Activated CD4-positive, alpha-beta T cell treated with anti-CD3 and anti-CD28 coated beads for 48 hours (primary cell): ENCODE data around the gene CCDC149.

Experiments
- DNase-seq: peaks from one replicate; pipeline ENCODE4 v3.0.0-alpha.2; 2020

Gene CCDC149

DNA sequence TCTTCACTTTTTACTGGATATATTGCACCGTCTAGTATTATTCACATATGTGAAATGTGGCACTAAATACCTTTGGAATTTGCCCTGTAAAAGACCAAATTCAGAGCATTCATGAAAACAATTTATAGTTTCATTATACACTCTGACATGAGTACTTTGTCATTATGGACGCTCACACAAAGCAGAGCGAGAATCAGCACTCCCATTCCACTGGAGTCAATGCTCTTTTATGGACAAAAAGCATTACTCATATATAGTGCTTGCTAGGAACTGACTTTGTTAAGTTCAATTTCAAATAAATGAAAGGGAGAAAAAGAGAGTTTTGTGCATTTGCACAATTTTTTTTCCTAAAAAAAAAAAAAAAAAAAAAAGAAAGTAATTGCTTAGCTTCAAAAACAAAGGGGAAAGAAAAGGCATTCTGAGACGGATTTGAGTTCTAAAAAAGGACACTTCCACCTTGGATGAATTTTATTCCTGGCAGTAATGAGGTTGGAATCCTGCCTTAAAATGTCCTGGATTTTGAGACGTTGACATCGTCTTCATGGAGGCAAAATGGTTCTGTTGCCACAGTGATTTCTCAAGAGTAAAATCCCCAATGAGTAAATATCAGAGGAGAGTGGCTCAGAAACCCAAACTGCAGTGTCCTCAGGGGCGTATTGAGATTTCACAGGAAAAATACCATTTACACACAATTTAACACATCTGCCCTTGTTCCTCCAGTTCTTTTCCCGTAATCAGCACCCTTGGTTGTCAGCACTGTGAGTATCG is 34.8 kb downstream of the CCDC149 start:
- no peak for DNase-seq

DNA sequence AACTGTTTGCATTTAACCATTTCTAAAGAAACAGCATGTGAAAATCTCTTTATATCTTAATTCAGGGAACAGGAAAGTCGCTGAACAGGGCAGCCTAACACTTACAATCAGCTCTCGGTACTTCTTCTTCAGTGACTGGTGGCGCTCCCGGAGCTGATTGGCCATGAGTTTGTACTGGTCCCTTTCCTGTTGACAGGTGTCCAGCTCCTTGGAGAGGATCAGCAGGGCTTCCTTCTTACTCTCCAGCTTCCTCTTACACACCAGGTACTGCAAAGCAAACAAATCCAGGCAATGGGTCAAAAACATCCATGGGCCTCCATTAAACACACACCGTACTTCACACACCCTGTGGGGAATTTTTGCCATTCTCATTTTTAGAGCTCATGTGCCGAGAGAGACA is 36.4 kb downstream of the CCDC149 start:
- no peak for DNase-seq

DNA sequence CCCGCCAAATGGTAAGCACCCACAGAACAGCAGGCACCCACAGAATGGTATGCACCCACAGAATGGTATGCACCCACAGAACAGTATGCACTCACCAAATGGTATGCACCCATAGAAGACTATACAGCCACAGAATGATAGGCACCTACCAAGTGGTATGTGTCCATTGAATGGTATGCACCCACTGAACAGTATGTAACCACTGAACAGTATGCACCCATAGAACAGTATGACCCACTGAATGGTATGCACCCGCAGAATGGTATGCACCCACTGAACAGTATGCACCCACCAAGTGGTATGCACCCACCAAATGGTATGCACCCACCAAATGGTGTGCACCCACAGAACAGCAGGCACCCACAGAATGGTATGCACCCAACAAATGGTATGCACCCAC is 40.1 kb downstream of the CCDC149 start:
- DNase-seq: no peak

DNA sequence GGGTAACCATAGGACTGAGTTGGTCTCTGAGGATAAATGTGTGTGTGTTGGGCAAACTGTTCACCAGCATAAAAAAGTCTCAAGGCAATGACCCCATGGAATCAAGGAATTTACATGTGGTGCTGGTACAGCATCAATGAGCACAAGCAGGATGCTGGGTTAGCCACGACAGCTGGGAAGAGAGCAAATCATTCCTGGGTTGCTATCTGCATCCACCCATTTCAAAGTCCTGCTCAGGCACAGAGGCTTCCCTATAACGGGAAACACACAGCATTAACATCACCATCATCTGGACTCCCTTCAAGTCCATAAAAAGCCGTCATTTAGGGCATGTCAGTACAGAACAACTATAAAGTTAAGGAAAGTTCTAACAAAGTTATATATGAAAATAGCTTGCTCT is 41.6 kb downstream of the CCDC149 start:
- DNase-seq: no peak

DNA sequence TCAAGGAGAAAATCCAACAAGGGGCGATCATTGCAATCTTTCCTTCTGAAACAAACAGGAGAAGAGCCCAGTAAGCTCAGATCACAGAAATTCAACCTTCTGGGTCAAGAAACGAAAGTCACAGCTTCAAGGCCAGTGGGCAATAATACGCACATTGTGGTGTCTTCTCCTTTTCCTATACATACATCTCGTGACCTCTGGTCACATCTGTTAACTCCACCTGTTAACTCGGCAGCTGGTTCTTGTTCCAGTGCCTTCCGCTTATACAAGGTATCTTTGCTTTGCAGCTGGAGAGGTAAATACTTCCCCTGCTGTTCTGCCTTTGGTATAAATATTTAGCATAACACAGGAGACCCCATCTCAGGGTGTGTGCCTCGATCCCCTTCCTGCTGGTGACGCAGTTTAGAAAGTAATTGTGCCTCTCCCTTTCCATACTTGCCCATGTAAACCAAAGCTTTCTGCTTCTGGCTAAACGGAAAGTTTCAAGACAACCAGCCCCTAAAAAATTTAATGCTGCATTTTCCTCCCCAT is 45.0 kb downstream of the CCDC149 start:
- no peak for DNase-seq

DNA sequence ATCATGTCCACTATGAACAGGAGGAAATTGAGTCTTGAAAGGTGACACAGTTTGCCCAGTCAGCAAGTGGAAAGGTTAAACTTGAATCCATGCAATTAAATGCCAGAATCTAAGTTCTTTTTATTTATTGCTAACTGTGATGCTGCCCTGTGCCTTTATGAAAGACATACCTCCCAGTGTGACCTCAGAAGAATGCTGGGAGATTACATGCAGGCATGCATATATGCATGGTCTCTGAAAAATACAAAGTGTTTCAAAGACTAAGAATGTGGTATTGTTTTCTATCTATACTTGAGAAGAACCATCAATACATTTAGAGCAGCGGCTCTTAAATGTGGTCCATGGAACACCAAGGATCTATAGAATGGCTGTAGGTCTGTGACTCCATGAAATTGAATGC is 45.6 kb downstream of the CCDC149 start:
- no peak for DNase-seq

DNA sequence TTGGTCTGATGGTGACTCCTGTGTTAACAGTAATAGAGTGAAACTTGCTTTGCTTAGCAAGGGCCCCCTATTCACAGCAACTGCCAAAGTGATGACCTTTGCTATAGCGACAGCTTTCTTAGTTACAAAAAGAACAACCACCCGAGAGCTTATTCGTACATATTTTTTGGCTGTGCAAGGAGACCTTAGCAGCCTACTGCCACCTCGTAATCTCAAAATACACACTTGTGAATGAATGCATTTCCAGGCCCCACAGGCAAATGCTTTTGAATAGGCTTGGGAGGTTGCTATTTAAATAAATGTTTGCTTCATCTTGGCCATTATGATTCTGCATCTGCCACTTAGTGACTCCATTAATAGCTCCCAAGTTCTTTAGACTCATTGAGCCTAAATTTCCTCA is 47.4 kb downstream of the CCDC149 start:
- no peak for DNase-seq

DNA sequence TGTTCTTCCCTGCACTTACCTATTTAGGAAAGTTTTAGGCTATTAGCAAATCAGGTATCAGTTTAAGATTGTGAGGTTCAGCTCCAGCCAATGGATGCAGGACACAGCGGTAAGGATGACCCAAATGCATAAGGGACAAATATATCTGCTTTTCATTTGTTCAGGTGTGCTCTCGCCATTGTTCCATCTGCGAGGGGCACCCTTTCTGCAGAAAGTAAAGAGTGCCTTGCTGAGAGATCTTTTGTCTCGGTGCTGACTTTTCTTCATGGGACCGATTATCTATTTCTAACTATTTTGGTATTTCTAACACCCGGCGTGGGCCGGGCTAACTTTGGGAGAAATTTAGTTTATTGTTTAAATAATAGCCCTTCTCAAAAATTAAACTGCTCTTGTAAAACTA is 49.0 kb downstream of the CCDC149 start:
- DNase-seq: no peak

DNA sequence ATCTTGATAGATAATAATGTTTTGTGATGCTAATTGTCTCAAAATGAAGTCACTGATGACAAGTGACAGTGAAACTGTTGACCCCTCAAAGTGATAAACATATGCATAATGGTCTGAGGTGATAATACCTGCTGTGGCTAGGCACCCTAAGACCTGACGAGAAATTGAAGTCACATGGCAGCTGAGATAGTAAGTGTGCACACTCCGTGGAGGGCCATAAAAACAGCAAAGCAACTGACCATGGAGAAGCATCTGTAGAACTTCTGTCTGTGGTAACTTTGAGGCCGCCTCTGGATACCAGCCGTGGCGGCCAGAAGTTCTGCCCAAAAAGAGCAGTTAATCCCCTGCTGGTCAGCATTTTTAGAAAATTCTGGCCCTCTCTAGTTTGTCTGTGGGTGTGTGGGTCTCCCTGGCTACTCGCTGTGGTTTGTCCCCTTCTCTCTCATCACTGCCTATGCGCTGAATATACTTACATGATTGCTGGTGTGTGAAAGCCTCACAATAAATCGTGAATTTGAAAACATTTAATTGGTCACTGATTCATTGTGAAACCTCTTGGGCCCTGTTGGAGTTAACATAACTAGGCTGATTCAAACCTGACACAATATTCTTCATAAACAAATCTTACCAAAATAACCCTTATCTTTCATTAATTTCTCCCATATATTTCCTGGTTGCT is 50.6 kb downstream of the CCDC149 start:
- DNase-seq: no peak

DNA sequence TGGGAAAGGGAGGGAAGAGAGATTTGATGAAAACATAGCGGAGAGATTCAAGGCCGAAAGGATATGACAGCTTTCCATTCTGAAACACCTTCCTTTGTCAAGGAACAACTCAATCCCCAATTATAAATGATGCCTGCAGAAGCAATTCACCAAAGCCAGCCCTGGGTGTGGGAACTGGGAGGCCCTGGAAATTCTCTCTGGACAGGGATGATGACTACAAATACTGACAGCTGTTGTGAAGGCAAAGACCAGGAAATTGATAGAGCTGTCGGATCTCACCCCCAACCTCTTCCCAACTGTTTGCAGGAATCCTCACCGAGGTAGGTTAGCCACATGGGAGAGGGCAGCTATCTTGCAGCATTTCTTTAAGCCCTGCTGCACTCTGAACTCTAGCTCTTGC is 54.3 kb downstream of the CCDC149 start:
- no peak for DNase-seq

DNA sequence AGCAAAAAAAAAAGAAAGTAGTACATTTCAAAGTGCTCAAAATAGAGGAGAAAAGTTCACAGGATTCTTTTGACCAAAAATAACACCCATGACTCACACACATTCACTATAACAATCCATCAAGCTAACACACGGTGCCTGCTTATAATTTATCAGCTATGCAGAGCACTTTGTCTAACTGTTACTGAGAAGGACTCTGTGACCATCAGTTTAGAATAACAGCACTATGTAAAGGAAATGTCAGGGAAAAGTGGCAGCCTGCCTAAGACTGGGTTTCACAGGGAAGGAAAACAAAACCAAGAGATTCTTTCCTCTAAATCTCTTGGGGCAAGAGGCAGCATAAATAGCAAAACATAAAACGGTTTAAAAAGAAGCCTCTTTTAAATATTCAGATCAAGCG is 54.8 kb downstream of the CCDC149 start:
- no peak for DNase-seq

DNA sequence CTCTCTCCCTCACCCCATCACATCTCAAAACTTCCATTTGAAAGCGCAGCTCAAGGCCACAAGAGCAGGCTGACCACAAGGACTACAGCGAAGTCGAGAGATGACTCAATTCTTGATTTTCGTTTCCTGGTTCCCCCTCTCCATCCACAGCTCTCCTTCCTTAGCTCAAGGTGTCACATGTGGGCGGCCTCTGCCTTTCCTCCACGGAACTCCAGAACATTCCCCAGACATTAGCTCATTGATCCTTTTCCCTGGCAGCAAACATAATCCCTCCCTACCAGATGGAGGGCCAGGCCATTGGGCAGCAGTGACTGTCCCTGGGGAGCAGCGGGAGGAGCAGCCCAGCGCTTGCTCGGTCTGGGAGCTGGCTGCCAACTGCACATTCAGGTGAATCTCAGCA is 56.3 kb downstream of the CCDC149 start:
- DNase-seq: no peak

DNA sequence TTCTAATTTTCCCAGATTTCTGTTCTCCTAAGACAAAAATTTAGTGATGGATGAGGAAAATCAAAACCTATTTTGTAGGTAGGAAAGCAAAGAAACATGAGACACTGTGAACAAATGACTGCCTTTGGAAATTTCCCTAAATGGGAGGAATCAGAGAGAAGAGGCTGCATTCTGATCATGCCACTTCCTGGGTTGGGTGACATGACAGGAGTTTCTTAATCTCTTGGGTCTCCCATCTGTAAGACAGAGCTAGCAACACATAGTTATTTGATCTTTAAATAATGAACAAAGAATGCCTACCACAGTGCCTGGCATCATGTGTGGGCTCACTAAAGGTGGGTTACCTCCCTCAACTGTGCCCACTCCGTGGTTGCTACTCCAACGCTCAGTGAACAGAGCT is 57.1 kb downstream of the CCDC149 start:
- no peak for DNase-seq

DNA sequence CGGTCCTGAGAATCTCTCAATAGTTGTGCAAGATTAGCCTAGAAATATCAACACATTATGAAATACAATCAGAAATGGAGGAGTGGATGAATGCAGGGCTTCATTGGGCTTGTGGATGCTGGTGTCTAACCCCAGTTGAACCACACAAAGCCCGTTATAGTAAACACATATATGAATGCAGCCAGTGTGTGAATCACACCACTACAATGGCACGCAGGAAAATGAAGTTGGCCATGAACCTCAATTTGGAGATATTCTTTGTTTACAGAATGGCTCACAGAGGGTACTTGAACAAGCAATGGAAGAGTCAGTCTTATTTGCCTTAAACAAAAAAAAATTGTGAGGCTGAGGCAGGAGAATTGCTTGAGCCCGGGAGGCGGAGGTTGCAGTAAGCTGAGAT is 59.7 kb downstream of the CCDC149 start:
- DNase-seq: no peak

DNA sequence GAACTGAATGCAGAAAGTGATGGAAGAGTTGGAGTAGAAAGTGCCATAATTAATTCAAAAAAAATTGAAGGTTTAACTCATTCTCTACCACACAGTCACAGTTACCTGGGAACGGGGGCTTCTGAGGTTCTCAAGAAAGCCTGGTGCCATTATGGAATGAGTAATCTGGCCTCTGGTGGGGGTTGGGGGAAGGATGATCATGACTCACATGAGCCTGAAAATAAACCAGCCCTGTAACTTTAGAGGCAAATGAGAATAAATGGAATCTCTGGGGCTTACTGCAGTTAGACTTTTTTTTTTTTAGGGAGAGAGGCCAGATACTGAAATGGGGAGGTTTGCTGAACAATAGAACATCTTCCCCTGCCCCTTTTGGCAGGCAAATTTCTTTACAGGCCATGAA is 62.2 kb downstream of the CCDC149 start:
- DNase-seq: peak; percentile 9

DNA sequence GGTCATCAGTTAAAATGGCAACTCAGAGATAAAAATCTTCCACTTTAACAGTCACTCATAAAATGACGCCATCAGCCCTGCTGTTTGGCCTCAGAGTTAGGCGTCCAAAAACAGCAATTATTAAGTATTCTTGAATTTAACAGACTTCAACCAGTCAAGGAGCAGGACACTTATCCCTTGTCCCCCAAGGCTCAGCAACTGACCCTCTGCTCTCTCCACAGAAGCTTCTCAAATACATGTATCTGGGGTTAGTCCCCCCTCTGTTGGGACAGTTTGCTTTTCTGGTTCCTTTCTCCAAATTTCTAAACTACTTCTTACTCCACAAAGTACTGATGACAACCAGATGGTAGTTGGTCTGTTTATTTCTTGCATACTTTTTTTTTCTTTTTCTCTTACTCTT is 63.1 kb downstream of the CCDC149 start:
- no peak for DNase-seq

DNA sequence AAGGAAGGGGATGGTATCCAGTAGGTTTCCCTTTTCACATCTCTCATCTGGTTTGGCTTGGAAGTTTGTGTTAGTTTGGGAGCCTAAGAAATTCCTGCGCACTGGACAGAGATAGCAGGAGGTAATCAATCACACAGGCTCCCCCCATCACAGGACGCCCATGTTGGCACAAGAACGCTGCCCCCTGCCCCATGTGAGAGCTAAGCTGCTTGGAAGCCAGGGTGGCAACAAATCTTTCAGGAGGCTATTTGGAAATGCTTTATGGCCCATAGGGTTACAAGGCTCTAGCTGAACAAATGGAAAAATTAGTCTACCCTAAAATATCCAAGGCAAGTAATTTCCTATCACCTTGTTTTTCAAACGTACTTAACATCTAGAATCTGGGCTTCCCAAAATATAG is 63.5 kb downstream of the CCDC149 start:
- DNase-seq: no peak

DNA sequence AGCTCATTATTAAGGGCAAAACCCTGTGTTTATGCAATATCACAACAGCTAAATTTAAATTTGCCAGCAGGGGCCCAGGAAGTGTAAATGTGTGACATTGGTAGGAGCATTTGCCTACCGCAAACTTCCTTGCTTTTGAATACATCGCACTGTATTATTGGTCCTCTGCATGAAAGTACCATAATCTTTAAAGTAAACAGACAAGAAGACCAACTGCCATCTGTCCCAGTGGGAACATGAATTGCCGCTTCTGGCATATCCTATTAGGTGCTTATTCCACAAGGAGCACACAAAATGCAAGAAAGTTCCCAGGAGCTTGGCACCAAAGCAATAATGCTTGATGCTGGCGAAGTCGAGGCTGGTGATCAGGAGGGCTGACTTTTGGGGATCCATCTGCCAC is 66.1 kb downstream of the CCDC149 start:
- DNase-seq: no peak

DNA sequence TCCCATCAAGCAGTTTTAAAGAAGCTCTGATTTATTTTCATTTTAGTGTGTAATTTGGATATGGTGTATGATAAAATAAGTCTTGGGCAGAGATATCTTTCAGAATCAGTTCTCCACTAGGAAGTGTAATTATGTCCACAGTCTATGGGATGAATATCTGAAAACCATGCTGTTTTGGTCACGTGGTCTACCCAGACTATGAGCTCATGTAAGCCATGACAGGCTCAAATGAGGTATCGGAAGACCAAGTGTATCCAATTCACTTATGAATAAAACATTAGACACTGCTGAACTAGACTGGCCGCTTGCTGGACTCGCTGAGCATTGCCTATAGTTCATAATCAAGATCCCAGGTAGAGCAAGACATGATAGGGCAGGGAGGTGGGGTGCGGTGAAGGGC is 66.9 kb downstream of the CCDC149 start:
- DNase-seq: no peak

DNA sequence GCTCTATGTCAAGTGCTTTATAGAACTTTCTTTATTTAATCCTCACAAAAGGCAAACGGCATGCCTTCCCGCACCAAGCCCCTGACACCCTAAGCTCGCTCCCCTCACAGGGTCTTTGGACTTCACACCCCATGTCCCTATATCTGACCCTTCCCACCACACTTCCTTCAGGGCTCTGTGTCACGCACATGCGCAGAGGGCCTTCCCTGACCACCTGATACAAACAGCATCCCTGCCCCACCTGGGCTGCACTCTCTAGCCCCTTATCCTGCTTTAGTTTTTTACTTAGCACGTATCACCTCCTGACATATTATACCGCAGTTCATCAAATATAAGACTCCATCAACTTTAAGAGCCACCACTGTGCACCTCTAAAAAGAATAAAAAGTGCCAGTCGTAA is 67.7 kb downstream of the CCDC149 start:
- DNase-seq: no peak

DNA sequence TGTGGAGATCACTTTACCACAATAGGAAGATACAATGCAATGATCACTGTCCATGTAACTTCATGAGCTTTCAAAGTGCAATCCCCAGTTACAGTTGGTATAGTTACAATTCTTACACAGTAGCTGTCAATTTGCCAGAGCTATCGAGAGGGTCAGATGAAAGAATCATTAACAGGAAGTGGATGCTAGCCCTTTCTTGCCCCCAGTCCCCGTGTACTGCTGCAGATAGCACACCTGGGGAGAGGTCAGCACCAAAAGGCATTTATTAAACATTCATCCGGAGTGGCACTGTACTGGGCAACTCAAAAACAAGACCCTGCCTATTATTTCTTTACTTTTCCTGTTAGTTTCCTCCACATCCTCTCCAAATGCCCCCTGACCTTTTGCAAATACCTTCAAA is 69.7 kb downstream of the CCDC149 start:
- DNase-seq: no peak

DNA sequence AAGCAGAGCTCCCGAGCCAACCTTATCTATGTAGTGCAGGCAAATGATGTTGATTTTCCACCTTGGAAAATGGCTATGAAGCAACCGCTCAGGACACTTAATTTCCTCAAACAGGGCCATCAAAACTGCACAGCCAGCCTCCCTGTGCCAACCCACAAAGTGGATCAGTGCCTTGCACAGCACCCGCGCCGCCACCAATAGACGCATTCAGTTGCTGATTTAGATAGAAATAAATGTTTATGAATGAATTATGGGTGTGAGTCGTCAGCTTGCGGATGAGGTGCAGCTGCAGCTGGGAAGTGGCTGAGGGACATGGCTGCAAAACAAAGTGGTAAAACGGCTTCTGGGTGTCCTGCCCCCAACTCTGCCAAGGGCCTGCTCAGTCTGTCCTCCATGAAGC is 70.5 kb downstream of the CCDC149 start:
- no peak for DNase-seq

DNA sequence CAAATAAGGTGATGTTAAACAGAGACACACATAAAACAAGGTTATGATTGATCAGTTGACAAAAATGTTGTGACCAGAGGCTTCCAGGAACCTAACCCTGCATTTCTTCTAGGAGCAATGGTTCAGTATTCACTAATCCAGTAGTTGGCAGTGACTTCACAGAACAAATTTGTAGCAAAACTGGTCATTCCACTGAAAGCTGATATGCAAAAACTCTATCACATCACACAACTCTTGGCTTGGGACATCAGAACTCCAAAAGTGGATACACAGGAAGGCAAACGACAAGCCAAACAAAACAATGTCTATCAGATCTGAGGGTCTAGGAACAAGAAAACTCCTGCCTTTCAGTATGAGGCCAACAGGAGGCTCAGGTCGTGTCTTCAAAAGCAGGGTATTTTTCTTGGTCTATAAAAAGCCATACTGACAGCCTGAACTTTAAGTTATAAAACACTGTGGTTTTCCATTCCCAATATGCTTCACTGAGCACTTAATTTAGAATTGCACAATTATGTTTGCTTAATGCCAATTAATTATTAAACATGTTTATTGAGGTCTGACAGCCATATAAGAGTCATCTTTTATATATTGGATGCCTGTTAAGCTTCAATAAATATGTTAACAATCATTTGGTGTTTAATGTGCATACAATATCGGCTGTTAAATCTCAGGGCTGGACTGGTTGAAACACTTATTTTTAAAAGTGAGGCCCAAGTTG is 71.9 kb downstream of the CCDC149 start:
- no peak for DNase-seq

DNA sequence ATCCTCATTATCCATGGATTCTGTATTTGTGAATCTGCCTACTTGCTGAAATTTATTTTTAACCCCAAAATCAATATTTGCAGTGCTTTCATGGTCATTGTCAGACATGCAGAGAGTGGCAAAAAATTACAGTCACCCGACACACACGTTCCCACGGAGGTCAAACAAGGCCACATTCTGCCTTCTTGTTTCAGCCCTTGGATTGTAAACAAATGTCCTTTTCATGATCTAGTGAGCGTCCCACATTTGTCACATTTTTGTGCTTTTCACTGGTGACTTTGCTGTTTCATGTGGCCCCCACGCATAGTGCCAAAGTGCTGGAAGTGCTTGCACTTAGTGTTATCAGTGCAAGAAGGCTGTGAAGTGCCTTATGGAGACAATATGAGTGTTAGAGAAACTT is 72.5 kb downstream of the CCDC149 start:
- DNase-seq: no peak
